ENCODE measurements around the gene DPH7.
A peak's percentile ranks its signal among the peaks of the same experiment; 100 is the strongest.
"Not testable (repeated sequence)": the region's sequence is repeated elsewhere in the genome, so short reads cannot be mapped to it uniquely, and the experiment has no call there.

Gene DPH7

GRCh38 chr9:137580209-137580953, 1.7 kb upstream of the DPH7 start:
- no peak for DNase-seq

DNA sequence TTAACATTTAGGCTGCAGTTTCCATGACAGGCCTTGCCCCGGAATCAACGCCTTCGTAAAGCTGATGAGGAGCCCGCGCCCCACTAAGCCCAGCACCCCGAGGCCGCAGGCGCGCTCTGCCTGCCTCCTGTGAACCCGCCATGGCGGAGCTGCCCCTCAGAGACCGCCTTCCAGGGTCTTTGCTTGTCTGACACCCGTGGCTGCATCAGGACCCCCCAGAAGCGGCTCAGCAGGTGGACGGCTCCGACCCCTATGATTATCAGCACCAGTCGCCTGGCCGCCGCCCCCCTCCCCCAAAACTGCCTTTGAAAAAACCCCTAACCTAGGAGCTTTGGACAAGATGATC, 507 bp upstream of the DPH7 start:
- no peak for DNase-seq

DNA sequence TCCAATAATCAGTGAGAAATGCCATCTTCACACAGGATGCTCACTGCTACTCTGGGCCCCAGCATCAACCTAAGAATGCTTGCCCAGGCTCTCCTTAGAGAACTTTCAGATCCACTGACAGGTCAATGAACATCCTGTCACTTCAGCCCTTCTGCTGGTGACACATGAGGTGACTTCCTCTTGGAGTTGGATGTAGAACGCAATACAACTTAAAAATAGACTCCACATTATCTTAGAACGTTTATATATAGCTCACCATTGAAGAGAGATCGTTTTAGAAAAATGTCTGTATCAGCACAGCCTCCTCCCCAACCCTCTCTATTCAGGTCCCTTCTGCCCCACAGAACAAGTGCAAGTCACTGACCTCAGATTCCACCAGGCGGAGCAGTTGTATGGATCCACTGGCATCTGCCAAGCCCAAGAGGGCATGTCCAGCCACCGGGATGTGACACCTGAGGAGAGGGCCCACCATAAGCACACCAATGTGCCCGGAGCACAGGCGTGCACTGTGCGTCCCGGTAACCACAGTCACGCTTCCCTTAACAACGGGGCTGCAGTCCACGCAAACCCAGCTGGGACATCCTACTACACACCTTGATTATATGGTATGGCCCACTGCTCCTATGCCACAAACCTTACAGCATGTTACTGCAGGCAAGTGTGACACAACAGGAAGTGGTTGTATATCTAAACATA, 2.9 kb downstream of the DPH7 start:
- no peak for DNase-seq

GRCh38 chr9:137575364-137575715, 3.4 kb downstream of the DPH7 start:
- no peak for DNase-seq

DNA sequence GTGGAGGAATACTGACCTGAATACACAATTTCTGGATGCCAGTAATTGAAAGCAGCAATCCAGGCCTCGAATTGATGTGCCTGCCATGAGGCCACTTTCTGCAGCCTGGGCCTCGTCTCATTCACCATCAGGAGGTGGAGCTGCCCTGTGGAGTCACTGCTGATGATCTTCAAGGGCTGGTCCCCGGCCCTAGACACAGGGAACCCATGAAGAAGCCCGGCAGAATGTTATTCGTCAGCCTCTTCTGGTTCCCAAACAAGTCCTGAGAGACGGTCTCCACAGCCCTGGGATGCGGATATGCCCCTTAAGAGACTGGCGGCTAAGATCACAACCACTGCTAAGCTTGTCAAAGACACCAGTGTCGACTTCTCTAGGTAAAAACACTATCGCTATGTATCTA, 4.5 kb downstream of the DPH7 start:
- no peak for DNase-seq

GRCh38 chr9:137570566-137570965, 8.2 kb downstream of the DPH7 start:
- DNase-seq = no peak

GRCh38 chr9:137569609-137570203, 9.0 kb downstream of the DPH7 start:
- DNase-seq = no peak

GRCh38 chr9:137568445-137568844, 10.3 kb downstream of the DPH7 start:
- DNase-seq = not testable (repeated sequence)

- DNase-seq = no peak
These were observed 13.8 kb downstream of the DPH7 start for GRCh38 chr9:137564817-137565411.

DNA sequence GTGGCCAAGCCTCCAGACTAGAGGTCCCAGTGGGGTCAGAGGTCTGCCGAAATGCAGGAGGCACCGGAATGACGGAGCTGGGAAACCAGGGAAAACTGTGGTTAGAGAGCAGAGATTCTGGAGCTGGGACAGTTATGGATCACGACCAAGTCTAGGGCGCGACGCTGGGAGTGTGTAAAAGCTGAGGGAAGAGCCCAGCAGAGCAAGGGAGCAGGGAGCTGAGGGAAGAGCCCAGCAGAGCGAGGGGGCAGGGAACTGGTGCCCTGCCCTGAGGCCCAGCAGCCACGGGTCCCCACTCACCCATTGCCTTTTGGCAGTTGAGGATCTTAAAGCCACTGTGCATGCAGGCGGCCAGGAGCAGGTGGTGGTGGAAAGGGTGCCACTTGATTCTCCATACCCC, 14.6 kb downstream of the DPH7 start:
- DNase-seq = no peak

DNA sequence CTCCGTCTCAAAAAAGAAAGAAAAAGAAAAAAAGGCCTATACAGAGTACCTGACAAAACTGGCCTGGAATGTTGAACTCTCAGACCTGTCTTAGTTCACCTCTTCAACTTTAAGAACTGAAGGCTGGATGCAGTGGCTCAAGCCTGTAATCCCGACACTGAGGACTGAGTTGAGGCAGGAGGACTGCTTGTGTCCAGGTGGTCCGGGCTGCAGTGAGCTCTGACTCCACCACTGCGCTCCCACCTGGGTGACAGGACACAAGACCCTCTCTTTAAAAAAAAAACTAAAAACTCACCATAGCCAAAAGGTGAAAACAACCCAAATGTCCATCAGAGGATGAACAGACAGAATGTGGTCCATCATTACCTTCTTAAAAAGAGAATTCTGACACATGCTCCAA, 20.6 kb downstream of the DPH7 start:
- DNase-seq = no peak

- DNase-seq = no peak
These were observed 22.5 kb downstream of the DPH7 start for GRCh38 chr9:137556069-137556838.

- no peak for DNase-seq
These were observed 23.5 kb downstream of the DPH7 start for GRCh38 chr9:137555179-137555578.

- DNase-seq = no peak
These were observed 24.4 kb downstream of the DPH7 start for GRCh38 chr9:137554349-137554748.

GRCh38 chr9:137553654-137554053, 25.1 kb downstream of the DPH7 start:
- DNase-seq = not testable (repeated sequence)

DNA sequence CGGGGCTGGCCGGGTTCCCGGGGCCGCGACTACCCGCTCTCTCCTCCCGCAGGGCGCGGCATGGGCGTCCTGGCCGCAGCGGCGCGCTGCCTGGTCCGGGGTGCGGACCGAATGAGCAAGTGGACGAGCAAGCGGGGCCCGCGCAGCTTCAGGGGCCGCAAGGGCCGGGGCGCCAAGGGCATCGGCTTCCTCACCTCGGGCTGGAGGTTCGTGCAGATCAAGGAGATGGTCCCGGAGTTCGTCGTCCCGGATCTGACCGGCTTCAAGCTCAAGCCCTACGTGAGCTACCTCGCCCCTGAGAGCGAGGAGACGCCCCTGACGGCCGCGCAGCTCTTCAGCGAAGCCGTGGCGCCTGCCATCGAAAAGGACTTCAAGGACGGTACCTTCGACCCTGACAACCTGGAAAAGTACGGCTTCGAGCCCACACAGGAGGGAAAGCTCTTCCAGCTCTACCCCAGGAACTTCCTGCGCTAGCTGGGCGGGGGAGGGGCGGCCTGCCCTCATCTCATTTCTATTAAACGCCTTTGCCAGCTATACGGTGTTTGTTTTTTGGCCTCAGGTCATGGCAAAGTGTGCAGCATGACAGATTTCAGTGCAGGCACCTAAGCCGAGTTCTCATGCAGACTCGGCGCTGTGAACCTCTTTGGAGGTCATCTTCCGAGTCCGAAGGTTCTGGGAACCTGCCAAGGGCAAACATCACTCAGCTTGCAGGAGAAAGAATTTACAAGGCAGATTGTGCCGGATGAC, 26.5 kb downstream of the DPH7 start:
- no peak for DNase-seq

DNA sequence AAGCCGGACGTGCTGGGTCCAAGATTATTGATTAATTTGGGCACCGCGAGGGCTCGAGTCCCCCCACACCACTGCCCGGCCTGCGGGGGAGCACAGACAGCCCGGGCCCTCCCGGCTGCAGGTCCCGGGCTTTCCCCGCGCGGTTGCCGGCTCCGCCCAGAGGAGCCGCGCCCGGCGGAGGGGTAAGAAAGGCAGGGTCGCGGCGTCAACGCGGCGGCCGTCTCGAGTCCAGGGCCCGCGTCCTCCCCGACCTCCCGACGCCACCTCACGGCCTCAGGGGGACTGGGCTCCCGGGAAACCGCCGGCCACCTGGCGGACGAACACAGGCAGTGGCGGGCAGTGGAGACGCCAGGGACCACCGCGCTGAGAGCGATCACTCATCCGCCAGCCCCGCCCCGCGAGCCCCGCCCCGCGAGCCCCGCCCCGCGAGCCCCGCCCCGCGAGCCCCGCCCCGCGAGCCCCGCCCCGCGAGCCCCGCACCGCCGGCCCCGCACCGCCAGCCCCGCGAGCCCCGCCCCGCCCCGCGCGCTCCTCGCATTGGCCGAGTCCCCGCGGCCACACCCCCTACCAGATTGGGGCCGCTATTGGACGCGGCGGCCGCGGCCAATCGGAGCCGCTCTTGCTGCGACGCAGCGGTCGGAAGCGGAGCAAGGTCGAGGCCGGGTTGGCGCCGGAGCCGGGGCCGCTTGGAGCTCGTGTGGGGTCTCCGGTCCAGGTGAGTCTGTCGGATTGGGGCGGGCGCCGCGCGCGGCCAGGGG, 27.3 kb downstream of the DPH7 start, which contains the start of gene MRPL41:
TSS of gene MRPL41 (plus strand) at position 616 of the 758 bp plus-strand sequence. CDS start 203 bp downstream, outside the sequence.
- peak; percentile 13 for DNase-seq

- DNase-seq = not testable (repeated sequence)
These were observed 27.8 kb downstream of the DPH7 start for GRCh38 chr9:137550958-137551263.

GRCh38 chr9:137550231-137550621, 28.5 kb downstream of the DPH7 start, which contains the start of gene PNPLA7:
Gene PNPLA7, minus strand, starts transcription at chr9:137550402. Its CDS starts 205 bp downstream, at chr9:137550197.
- DNase-seq = peak; percentile 65

DNA sequence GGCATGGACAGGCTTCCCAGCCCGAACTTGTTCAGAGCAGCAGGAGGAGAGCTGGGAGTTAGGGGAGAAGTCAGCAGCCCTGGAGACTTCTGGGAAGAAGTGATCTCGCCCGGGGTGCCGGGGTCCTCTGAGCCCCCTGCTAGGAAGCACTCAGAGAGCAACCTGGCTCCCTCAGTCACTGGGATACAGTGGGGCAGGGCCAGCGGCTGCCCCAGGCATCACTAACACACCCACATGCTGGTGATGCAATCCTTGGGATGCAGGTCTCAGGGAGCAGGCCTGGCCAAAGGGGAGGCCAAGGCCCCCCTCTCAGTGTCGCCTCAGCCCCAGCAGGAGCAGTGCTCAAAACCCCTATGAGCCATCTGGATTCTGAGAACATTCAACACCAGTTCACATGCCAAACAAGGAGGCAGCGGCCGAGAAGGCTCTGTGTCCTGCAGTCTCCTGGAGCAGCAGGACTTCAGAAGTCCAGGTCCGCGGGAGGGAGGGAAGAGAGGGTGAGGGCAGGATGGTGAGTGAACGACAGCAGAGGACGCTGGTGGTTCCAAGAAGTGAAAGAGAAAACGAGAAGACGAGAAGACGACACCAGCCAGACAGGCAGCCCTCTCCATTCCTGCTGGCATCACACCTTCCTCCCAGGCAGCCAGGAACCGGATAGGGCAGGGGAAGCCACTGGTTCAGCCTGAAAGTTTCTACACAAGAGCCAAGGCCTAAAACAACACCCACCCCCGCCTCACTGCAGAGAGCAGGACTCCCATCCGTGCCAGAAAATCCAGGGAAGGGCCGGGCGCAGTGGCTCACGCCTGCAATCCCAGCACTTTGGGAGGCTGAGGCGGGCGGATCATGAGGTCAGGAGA, 30.8 kb downstream of the DPH7 start:
- DNase-seq = no peak

DNA sequence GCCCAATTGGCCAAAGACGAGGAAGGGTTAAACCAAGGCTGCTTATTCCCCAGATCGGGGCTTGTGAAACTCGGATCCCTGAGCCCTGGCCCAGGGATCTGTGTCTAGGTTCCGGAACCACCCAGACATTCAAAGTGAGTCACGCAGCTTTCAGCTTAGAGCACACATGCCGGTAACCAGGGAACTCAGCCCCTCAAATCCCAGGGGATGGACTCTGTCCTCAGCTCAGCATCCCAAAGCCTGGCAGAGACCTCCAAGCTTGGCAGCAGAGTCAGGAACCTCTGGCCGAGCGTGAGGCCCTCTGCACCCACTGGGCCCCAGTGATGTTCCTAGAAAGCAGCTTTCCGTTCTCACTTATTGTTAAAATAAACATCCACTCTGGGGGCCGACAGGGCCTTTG, 33.6 kb downstream of the DPH7 start:
- no peak for DNase-seq

Measured in NCI-H1694 (cell line).